ENCODE data around the gene TNFRSF25. TPM values are rescaled to one million over a fixed set of nuclear protein-coding genes. Genes with fewer than 3 reads are reported as not detected.

The TNFRSF25 gene
- total RNA-seq, 4 donors from 2014 or later: 53.7 to 168 (median 75.7) TPM

DNA sequence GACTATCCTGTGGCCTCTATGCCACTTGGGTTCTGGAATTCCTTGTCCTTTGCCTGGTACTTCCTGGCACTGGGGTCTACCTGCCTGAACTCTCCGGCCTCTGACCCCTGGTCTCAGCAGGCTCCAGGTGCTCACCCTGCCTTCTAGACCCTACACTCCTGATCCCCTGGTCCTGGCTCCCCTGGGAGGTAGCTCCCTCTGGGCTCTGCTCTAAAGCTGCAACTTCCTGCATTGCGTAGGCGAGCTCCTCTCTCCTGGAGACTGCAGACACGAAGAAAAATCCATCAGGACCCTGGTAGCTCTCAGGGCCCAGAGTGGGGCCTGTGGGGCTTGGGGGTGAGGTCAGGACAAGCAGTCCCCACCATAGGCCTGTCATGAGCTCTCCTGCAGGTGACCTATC is 33.3 kb upstream of the TNFRSF25 start:
- no peak for DNase-seq (ENCODE audit: low spot score in 2 of 2)
- 79 to 93% methylated on average over 4 of the region's 4 CpGs for WGBS, 2 donors
- TF ChIP-seq, protein P1, sequence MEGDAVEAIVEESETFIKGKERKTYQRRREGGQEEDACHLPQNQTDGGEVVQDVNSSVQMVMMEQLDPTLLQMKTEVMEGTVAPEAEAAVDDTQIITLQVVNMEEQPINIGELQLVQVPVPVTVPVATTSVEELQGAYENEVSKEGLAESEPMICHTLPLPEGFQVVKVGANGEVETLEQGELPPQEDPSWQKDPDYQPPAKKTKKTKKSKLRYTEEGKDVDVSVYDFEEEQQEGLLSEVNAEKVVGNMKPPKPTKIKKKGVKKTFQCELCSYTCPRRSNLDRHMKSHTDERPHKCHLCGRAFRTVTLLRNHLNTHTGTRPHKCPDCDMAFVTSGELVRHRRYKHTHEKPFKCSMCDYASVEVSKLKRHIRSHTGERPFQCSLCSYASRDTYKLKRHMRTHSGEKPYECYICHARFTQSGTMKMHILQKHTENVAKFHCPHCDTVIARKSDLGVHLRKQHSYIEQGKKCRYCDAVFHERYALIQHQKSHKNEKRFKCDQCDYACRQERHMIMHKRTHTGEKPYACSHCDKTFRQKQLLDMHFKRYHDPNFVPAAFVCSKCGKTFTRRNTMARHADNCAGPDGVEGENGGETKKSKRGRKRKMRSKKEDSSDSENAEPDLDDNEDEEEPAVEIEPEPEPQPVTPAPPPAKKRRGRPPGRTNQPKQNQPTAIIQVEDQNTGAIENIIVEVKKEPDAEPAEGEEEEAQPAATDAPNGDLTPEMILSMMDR (IDR thresholded peaks at IDR 0.05): no peak
- no peak for TF ChIP-seq POLR2A (IDR thresholded peaks at IDR 0.05)
- H3K4me3 ChIP-seq (ENCODE audit: low read depth, poor library complexity, severe bottlenecking): no peak overlapping the region
- intact Hi-C loops (cut with DNase I; ENCODE audit: low total_unique reads): no loop called here

DNA sequence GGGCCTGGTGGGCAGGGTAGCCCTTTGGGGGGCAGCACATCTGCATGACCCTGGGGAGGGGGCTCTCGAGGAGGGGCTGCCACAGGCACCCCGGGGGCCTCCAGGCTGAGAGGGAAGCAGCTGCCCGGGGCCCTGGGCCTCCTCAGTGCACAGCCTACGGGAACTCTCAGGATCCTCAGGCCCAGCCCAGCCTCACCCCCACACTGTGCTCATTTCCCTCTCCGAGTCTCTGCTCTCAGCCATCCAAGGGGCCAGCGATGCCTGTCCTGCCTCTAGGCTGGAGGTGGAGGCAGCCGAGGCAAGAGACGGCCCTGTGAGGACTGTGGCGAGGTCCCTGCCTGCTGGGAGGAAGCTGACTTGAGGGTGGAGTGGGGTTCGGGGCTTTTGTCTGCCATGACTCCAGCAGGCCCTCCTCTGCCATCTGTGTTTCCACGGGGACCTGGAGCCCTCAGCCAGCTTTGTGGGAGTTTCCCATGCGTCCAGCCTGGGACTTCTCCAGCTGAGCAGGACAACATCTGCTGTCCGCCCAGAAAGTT is 32.7 kb upstream of the TNFRSF25 start:
- TF ChIP-seq POLR2A (IDR thresholded peaks at IDR 0.05): no peak
- TF ChIP-seq, protein P1 (IDR thresholded peaks at IDR 0.05): no peak
- DNase-seq (ENCODE audit: low spot score in 2 of 2): no peak
- 51 to 68% methylated on average over 12 to 13 of the region's 13 CpGs for WGBS, 2 donors
- intact Hi-C loops (cut with DNase I; ENCODE audit: low total_unique reads): no loop called here
- no peak overlapping the region for H3K4me3 ChIP-seq (ENCODE audit: low read depth, poor library complexity, severe bottlenecking)

DNA sequence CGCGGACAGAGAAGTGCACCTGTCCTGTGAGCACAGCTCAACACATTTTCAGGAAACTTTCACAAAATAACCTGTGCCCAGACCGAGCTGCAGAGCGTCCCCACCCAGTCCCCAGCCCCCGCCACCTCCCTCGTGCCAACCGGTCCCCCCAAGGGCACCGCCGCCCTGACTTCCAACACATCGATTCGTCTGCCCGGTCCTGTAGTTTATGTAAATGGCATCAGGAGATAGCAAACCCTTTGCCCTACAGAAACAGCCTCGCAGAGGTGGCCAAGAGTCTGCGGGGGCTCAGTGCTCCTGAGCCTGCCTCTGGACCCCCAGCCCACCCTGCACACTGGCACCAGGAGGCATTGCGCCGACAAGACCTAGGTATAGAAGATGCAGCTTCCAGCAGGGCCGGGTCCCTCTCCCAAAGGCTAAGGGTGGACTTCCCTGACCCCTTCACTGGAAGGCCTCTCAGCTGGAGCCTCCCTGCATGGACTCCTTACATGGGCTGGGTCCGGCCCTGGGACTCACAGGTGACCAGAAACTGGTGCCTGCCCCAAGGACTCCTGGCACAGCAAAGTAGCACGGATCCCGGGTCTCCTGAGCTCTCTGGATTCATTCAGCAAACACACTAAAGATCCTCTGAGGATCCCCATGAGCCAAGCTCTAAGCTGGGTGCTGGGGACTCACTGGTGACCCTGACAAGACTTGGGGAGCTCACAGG is 32.0 kb upstream of the TNFRSF25 start:
- intact Hi-C loops (cut with DNase I; ENCODE audit: low total_unique reads): no loop called here
- 37 to 39% methylated on average over 17 to 19 of the region's 20 CpGs for WGBS, 2 donors
- no peak for TF ChIP-seq POLR2A (IDR thresholded peaks at IDR 0.05)
- TF ChIP-seq, protein P1 (IDR thresholded peaks at IDR 0.05): no peak
- no peak for DNase-seq (ENCODE audit: low spot score in 2 of 2)
- peak overlapping the region; percentile 45 for H3K4me3 ChIP-seq (ENCODE audit: low read depth, poor library complexity, severe bottlenecking)

DNA sequence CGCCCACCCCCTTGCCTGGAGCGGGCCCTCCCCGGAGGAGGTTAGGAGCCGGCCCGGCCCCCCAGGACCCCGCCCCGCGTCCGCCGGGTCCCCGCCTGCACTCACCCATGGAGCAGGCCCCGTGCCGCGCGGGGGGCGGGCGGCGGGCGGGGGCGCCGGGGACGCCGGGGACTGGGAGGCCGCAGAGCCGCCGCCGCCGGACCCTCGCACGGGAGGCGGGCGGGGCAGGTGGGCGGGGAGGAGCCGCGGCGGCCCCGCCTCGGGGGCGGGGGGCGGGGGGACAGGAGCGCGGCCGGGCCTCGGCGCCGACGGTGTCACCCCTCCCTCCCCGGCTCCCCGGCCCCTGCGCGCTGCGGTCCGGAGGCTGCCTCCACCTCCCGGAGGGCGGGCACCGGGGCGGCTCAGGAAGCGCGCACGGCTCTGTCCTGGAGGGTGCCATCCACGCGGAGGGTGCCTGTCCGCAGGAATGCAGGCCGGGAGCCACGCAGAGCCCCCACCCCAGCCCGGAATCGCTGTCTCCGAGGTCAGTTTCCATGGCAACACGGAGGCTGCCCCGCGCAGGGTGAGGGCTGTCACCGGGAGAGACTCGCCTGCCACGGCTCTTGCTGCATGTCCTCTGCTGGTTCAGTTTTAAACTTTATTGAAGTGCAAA is 31.4 kb upstream of the TNFRSF25 start:
- WGBS, 2 donors: 0 to 2% methylated on average over 2 to 37 of the region's 74 CpGs
- peak overlapping the region; percentile 45 for H3K4me3 ChIP-seq (ENCODE audit: low read depth, poor library complexity, severe bottlenecking)
- intact Hi-C loops (cut with DNase I; ENCODE audit: low total_unique reads): no loop called here
- TF ChIP-seq, protein P1 (IDR thresholded peaks at IDR 0.05): no peak
- DNase-seq (ENCODE audit: low spot score in 2 of 2): no peak

DNA sequence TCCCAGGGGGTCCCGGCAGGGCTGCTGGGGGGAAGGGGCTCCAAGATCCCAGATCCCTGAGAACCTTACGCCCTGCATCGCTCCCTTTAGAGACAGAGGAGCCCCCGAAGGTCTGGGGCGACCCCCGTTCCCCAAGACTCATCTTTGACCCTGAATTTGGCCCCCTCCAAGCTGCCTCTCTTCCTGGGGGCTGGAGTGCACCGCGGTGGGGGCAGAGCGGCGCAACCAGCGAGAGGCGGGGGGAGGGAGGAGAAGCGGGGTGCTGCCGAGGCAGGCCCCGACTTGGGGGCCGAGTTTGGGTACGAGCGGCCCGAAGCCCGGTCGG is 30.9 kb upstream of the TNFRSF25 start:
- TF ChIP-seq, protein P1 (IDR thresholded peaks at IDR 0.05): no peak
- no peak for TF ChIP-seq POLR2A (IDR thresholded peaks at IDR 0.05)
- H3K4me3 ChIP-seq (ENCODE audit: low read depth, poor library complexity, severe bottlenecking): peak overlapping the region; percentile 26
- WGBS, 2 donors: 6% methylated on average over 17 to 21 of the region's 21 CpGs
- no peak for DNase-seq (ENCODE audit: low spot score in 2 of 2)
- intact Hi-C loops (cut with DNase I; ENCODE audit: low total_unique reads): no loop called here
